Measurements from ENCODE around the gene CHRNA10.

Gene CHRNA10

GRCh38 chr11:3627291-3627690 is 43.9 kb downstream of the CHRNA10 start:
- DNase-seq, result no peak

- DNase-seq, result no peak
Measured at GRCh38 chr11:3626250-3626960, 44.8 kb downstream of the CHRNA10 start.

- no peak for DNase-seq
Measured at GRCh38 chr11:3623767-3624458, 47.3 kb downstream of the CHRNA10 start.

- no peak for DNase-seq
Measured at GRCh38 chr11:3623121-3623520, 48.1 kb downstream of the CHRNA10 start.

- no peak for DNase-seq
Measured at GRCh38 chr11:3622521-3622920, 48.7 kb downstream of the CHRNA10 start.

GRCh38 chr11:3617990-3618389 is 53.2 kb downstream of the CHRNA10 start:
- no peak for DNase-seq

- no peak for DNase-seq
Measured at GRCh38 chr11:3616721-3617460, 54.3 kb downstream of the CHRNA10 start.

- DNase-seq, result no peak
Measured at GRCh38 chr11:3615998-3616397, 55.2 kb downstream of the CHRNA10 start.

All from SIG-M5 (cell line).